Spinal cord (tissue), 10 donors: Measurements from ENCODE around the gene CELF4. TPM values are rescaled to one million over a fixed set of nuclear protein-coding genes. Genes with fewer than 3 reads are reported as not detected.
"Not testable (repeated sequence)": the region's sequence is repeated elsewhere in the genome, so short reads cannot be mapped to it uniquely, and the experiment has no call there.

ENCODE experiments used
- DNase-seq, 6 donors: peaks; one replicate each; pipeline versions ENCODE4 v3.0.0 to v3.0.0-alpha.2; 2013 to 2015; ENCODE audit warnings: low spot score in 6 of 6, low read depth in 4 of 6
- H3K27ac ChIP-seq: one replicate; pipeline ENCODE4 v1.5.1; 2013; ENCODE audit warnings: low read depth, low read length, control low read depth
- H3K27me3 ChIP-seq: one replicate; pipeline ENCODE4 v1.6.1; 2013; ENCODE audit warnings: low read length; ENCODE audit not compliant: control insufficient read depth, insufficient read depth
- H3K36me3 ChIP-seq: one replicate; pipeline ENCODE4 v1.6.1; 2013; ENCODE audit warnings: low read length; ENCODE audit not compliant: control insufficient read depth, insufficient read depth
- H3K4me1 ChIP-seq: one replicate; pipeline ENCODE4 v1.6.1; 2013; ENCODE audit warnings: low read length; ENCODE audit not compliant: control insufficient read depth, insufficient read depth
- H3K4me3 ChIP-seq: one replicate; pipeline ENCODE4 v1.5.1; 2013; ENCODE audit warnings: low read depth, low read length, control low read depth
- H3K9me3 ChIP-seq: one replicate; pipeline ENCODE4 v1.6.1; 2013; ENCODE audit warnings: low read length; ENCODE audit not compliant: control insufficient read depth, insufficient read depth
- WGBS: methylation state at CpG from one replicate; pipeline ENCODE4 v1.1.5; 2013; ENCODE audit warnings: missing lambda C conversion rate; ENCODE audit not compliant: insufficient coverage; 5-methylcytosine and 5-hydroxymethylcytosine counted together
- polyA plus RNA-seq, 2 donors: library from polyadenylated mRNA; unstranded; fragments of 120-200 nt; gene quantifications; one replicate each; pipeline ENCODE4 v1.2.1, GENCODE V29; 2013; ENCODE audit not compliant: insufficient read length in 2 of 2
- total RNA-seq, 2 donors: library from RNA; depleted of rRNA in 1 of 2; stranded (reverse); fragments of 120-200 nt in 1 of 2; fragments of >200 nt in 1 of 2; gene quantifications; one replicate each; pipeline versions ENCODE4 v1.2.3 to v1.2.4, GENCODE V29; 2013 to 2014
- donor health status: healthy.

Gene CELF4
- total and polyA plus RNA-seq, 4 donors, result 26.6 to 139 (median 89.9) TPM

DNA sequence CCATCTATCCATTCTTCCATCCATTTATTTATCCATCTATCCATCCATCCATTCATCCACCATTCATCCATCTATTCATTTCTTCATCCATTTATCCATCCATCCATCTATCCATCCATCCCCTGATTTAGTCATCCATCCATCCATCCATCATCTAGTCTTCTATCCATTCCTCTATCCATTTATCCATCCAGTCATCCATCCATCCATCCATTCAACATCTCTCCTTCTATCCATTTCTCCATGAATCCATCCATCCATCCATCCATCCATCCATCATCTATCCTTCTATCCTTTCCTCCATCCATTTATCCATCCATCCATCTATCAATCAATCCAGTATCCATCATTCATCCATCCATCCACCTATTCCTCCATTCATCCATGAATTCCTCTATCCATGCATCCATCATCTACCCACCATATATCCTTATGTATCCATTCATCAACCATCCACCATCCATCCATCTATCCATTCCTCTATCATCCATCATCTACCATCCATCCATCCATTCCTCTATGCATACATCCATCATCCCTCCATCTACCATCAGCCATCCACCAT is 185.0 kb downstream of the CELF4 start:
- Histone ChIP-seq H3K27me3 (peaks cover 15% of the 10 kb centered on the region), H3K4me3 (no peak overlapping the region), H3K36me3 (no peaks in the 10 kb centered on the region), H3K9me3 (no peaks in the 10 kb centered on the region), H3K4me1 (peaks cover 44% of the 10 kb centered on the region), H3K27ac (no peak overlapping the region)
- no peak for DNase-seq

DNA sequence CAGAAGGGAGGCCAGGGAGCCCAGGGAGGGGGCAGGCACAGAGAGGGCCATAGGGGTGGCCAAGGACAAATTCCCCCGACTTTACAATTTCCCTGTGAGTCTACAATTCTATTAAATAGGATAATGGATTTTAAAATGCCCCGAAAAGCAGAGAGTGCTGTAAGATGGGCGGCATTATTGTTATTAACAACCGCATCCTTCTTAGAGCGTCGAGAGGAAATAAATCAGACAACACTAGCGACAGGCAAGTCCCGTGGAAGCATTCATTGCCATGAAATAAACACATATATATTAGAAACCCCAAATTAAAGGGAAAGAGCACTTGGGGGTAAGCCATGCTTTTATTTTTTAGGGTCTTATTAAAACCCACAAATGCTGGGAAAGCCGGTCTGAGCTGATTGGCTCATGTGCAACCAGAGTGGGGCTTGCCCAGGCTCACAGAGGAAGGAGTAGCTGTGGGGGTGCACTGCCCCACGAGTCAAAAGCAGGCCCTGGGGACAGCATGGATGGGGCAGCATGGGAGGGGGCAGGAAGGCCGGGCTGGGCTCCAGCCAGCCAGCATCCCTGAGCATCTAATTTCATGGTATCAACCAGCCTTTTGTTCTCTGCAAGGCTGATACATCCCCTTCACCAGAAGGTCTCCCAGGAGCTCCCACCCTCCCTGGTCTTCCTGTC is 187.1 kb downstream of the CELF4 start:
- DNase-seq, result peak in 1 of 6 donors; percentile 49
- Histone ChIP-seq H3K27ac (no peak overlapping the region), H3K4me1 (peaks cover 34% of the 10 kb centered on the region), H3K36me3 (no peaks in the 10 kb centered on the region), H3K4me3 (no peak overlapping the region), H3K9me3 (no peaks in the 10 kb centered on the region), H3K27me3 (peaks cover 15% of the 10 kb centered on the region)
- WGBS, result 5% methylated on average over 2 of the region's 11 CpGs

DNA sequence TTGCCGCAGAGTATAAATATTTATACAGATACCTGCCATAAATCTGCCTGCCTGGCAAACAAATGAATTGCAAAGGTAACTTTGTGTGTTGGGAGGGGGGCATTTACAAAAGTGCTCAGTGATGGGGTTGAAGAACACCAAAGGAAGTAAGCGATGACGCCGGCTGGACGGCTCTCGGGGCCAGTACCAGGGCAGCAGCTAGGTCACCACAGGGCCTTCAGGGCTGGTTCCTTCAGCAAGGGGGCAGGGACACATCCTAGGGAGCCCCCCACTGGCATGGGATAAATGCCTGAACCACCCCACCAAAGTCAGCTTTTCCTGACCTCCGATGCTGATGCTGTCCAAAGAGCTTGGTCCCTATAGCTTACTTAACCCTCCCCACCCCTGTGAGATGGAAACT is 190.4 kb downstream of the CELF4 start:
- Histone ChIP-seq H3K27ac (no peak overlapping the region), H3K4me1 (peaks cover 39% of the 10 kb centered on the region), H3K36me3 (no peaks in the 10 kb centered on the region), H3K4me3 (no peak overlapping the region), H3K9me3 (no peaks in the 10 kb centered on the region), H3K27me3 (peaks cover 14% of the 10 kb centered on the region)
- 94% methylated on average over 5 of the region's 7 CpGs for WGBS
- no peak for DNase-seq

DNA sequence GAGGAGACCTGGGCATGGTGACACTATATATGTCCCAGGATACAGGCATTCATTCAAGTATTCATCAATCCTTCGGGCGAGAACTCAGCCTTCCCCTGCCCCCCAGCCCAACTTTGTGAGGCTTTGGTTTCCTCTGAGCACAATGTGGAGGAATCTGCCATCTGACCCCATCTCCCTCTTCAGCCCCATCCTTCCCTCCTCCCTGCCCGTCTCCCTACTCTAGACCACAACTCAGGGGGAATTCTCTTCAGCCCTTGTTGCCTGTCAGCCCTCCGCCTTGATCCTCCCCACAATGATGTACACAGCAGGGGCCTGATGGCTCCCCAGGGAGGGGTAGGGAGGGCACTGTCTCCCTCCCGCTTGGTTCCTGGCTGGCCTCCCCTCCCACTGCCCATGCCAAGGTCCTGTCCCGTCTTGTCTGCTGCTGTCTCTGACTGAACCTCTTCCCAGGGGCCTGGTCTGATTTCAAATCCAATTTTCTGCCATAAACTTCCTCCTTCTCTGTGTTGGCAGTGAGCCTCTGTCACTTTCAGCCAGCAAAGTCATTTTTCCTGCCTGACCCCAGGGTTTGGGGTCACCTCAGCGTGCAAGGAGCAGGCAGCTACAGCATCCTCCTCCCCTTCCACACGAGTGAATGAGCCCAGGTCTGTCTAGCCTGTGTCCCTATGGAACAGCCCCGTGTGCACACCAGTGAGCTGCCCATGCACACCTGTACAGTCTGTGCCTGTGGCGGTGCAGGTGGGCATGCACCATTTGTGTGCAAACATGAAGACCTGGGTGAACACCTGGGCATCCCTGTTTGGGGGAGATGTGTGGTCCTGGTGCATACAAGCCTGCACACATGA is 197.3 kb downstream of the CELF4 start:
- Histone ChIP-seq H3K4me3 (no peak overlapping the region), H3K36me3 (no peaks in the 10 kb centered on the region), H3K4me1 (peaks cover 27% of the 10 kb centered on the region), H3K27me3 (peaks cover 3% of the 10 kb centered on the region), H3K9me3 (no peaks in the 10 kb centered on the region), H3K27ac (no peak overlapping the region)
- no peak for DNase-seq
- 41% methylated on average over 7 of the region's 10 CpGs for WGBS

DNA sequence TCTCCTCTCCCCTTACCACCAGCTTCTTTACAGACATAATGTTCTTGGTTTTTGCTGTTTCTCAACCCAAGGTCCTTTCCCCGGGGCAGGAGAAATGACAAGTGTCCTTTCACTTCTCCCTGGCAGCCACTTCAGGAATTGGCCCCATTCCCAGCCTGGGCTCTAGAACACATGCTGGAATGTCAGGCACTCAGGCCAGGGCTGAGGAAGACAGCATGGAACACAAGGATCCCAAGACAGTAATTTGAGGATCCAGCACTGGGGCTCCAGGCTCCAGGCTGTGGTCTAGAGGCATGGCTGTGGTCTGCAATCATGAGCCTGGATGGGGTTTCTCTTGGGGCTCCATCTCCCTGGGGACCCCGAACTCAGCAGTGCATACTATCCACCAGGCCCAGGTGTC is 201.4 kb downstream of the CELF4 start:
- no peak overlapping the region for H3K27ac ChIP-seq
- 52% methylated on average over 2 of the region's 2 CpGs for WGBS
- no peaks in the 10 kb centered on the region for H3K9me3 ChIP-seq
- peaks cover 15% of the 10 kb centered on the region for H3K27me3 ChIP-seq
- no peak overlapping the region for H3K4me3 ChIP-seq
- peak in 1 of 6 donors; percentile 27 for DNase-seq
- H3K36me3 ChIP-seq, result no peaks in the 10 kb centered on the region
- H3K4me1 ChIP-seq, result peaks cover 35% of the 10 kb centered on the region

DNA sequence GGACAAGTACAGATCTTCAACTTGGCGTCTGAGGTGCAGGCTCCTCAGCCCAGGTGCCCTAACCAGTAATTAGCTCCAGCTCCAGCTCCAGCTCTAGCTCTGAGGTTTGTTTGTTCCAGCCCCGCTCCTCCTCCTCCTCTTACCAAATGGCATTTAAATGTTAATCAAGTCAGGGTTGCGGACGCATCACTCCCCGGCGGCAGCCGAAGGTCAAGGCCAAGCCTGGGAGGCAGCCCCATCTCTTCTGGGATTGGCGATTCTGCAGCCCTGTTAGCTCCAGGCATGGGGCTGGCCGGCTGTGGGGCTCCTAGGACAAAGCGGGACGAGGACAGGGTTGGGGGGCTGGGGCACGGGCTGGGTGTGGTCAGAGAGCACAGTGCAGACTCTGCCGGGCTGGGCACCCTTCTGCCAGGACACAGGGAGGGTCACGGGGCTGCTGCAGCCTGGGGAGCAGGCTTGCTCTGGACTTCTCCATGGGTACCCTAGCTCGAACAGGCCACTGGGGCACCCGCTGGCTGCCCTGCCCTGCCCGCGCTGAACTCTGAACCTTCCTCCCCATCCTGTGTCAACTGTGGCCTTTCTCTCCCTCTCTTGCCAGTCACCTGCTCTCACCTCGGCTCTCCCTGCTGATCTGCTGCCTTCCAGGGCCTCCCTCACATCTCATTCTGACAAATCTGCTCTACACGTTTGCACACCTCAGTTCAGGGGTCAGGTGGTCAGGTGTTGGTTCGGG is 203.3 kb downstream of the CELF4 start:
- H3K9me3 ChIP-seq, result no peaks in the 10 kb centered on the region
- H3K4me1 ChIP-seq, result peaks cover 25% of the 10 kb centered on the region
- H3K27ac ChIP-seq, result no peak overlapping the region
- no peaks in the 10 kb centered on the region for H3K36me3 ChIP-seq
- no peak overlapping the region for H3K4me3 ChIP-seq
- 27% methylated on average over 21 of the region's 21 CpGs for WGBS
- H3K27me3 ChIP-seq, result peaks cover 15% of the 10 kb centered on the region
- no peak for DNase-seq

DNA sequence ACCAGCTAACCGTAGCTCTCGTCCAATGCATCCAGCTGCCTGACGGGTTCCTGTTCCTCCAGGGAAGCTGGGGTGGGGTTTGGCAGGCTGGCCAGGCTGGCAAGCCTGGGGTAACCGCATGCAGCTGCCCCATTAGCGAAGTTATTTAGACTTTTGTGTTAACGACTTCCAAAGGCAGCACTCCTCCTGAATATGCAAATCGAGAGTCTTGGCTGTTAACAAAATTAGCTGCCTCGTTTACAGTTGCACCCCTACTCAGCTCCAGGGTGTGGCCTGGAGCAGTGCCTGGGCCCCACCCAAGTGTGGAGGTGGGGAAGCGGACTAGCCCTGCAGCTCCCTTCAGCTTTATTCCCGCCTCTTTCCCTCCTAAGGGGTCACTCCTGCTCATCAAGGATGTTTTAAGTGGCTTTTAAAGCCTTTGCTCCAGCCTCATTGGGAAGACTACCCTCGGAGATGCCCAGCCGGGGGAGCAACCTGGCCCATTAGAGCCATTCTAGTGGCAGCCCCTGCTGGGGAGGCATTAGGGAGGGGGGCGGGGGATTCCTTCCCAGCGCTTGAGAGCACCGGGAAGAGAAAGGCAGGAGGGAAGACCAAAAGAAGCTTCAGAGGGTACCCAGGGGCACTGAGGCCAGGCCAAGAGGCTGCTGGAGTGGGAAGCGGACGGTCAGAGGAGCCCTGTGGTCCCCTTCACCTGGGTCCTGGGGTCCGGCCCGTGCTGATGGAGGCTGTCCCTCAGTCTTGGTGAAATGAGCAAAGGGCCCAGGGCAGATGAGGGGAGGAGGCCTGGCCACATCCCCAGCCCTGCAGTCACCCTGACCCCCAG is 204.1 kb downstream of the CELF4 start:
- Histone ChIP-seq H3K4me3 (no peak overlapping the region), H3K27ac (no peak overlapping the region), H3K4me1 (peaks cover 25% of the 10 kb centered on the region), H3K36me3 (no peaks in the 10 kb centered on the region), H3K9me3 (no peaks in the 10 kb centered on the region), H3K27me3 (peaks cover 14% of the 10 kb centered on the region)
- 24% methylated on average over 17 of the region's 19 CpGs for WGBS
- peak in 2 of 6 donors; percentile 69 to 71 for DNase-seq

DNA sequence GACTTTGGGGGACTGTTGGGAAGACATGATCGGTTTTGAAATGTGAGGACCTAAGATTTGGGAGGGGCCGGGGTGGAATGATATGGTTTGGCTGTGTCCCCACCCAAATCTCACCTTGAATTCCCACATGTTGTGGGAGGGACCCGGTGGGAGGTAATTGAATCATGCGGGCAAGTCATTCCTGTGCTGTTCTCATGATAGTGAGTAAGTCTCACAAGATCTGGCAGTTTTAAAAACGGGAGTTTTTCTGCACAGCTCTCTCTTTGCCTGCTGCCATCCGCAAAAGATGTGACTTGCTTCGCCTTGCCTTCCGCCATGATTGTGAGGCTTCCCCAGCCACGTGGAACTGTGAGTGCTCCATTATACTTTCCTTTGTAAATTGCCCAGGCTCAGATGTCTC is 207.5 kb downstream of the CELF4 start:
- not testable (repeated sequence) for H3K36me3 ChIP-seq, H3K4me3 ChIP-seq, H3K9me3 ChIP-seq, H3K27ac ChIP-seq, DNase-seq
- WGBS, result 84% methylated on average over 7 of the region's 9 CpGs
- H3K27me3 ChIP-seq, result peaks cover 11% of the 10 kb centered on the region
- H3K4me1 ChIP-seq, result peaks cover 17% of the 10 kb centered on the region

DNA sequence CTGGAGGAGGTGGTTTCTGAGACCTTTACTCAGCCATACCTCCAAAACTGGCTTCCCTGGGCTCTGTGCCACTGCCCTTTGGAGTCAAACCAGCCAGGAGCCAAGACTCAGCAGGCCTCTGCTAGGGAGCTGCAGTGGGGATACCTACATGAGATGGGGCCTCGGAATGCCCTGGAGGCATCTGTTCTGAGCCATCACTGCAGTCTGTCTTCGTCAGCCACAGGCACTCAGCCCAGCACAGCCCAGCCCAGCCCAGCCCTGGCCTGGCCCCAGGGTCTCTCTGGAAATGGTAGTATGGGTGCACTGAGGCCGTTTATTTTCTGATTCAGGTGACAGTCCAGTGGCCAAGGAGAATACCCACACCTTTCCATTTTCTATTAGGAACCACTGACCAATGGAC is 209.8 kb downstream of the CELF4 start:
- 50% methylated on average over 1 of the region's 3 CpGs for WGBS
- H3K27ac ChIP-seq, result no peak overlapping the region

More for the DNA sequence above, 209.8 kb downstream of the CELF4 start:
- no peak for DNase-seq
- H3K4me3 ChIP-seq, result no peak overlapping the region
- H3K4me1 ChIP-seq, result no peaks in the 10 kb centered on the region
- H3K36me3 ChIP-seq, result no peaks in the 10 kb centered on the region
- H3K27me3 ChIP-seq, result no peaks in the 10 kb centered on the region
- no peaks in the 10 kb centered on the region for H3K9me3 ChIP-seq
